Measurements from ENCODE around the gene TRDMT1. TPM values are rescaled to one million over a fixed set of nuclear protein-coding genes. Genes with fewer than 3 reads are reported as not detected.

Gene TRDMT1
- total RNA-seq, 2 donors from 2014 or later: 8.1 to 13.0 TPM

- Mint-ChIP-seq H3K4me1 (peaks cover 14% of the 10 kb centered on the region), H3K4me3 (no peak within 1 kb of the TSS), H3K36me3 (ENCODE audit: low read depth) (no peaks in the 10 kb centered on the region)
Measured at GRCh38 chr10:17129741-17130140, 71.7 kb downstream of the TRDMT1 start, which contains the start of gene CUBN. TSS of gene CUBN (minus strand) at chr10:17129811. CDS start at chr10:17129765, 46 bp downstream.

GRCh38 chr10:17128261-17128660 lies 73.2 kb downstream of the TRDMT1 start:
- peaks cover 23% of the 10 kb centered on the region for H3K4me1 Mint-ChIP-seq
- no peak overlapping the region for H3K27ac Mint-ChIP-seq
- H3K4me3 ChIP-seq (ENCODE audit: low read length): no peak overlapping the region
- peaks cover 3% of the 10 kb centered on the region for H3K4me1 ChIP-seq (ENCODE audit: control insufficient read depth, insufficient read depth, low read length)
- TF ChIP-seq CTCF (conservative IDR thresholded peaks at IDR 0.05): no peak
- H3K9ac ChIP-seq (ENCODE audit: extremely low read depth, low read length, poor library complexity, severe bottlenecking): no peak overlapping the region
- no peak for DNase-seq
- H3K27me3 Mint-ChIP-seq (ENCODE audit: insufficient read depth): peaks cover 2% of the 10 kb centered on the region
- no peak overlapping the region for H3K27ac ChIP-seq (ENCODE audit: low read depth, low read length)
- H3K9me3 ChIP-seq (ENCODE audit: control insufficient read depth, low read length): no peaks in the 10 kb centered on the region
- H3K4me3 Mint-ChIP-seq: no peak overlapping the region
- H3K36me3 ChIP-seq (ENCODE audit: control insufficient read depth, insufficient read depth, low read length): no peaks in the 10 kb centered on the region
- H3K36me3 Mint-ChIP-seq (ENCODE audit: low read depth): no peaks in the 10 kb centered on the region
- no peaks in the 10 kb centered on the region for H3K27me3 ChIP-seq (ENCODE audit: control insufficient read depth, insufficient read depth, low read length, poor library complexity, severe bottlenecking)
- WGBS, 2 experiments (ENCODE audit: insufficient coverage in 1 of 2, insufficient read length in 1 of 2): 90 to 92% methylated on average over 1 to 3 of the region's 3 CpGs
- H3K9me3 Mint-ChIP-seq: no peaks in the 10 kb centered on the region

More at GRCh38 chr10:17129741-17130140, 71.7 kb downstream of the TRDMT1 start, which contains the start of gene CUBN:
- H3K9me3 ChIP-seq (ENCODE audit: control insufficient read depth, low read length): no peaks in the 10 kb centered on the region
- no peaks in the 10 kb centered on the region for H3K36me3 ChIP-seq (ENCODE audit: control insufficient read depth, insufficient read depth, low read length)
- no peaks in the 10 kb centered on the region for H3K9me3 Mint-ChIP-seq
- no peak for TF ChIP-seq CTCF (conservative IDR thresholded peaks at IDR 0.05)
- H3K27me3 Mint-ChIP-seq (ENCODE audit: insufficient read depth): peaks cover 2% of the 10 kb centered on the region
- no peaks in the 10 kb centered on the region for H3K27me3 ChIP-seq (ENCODE audit: control insufficient read depth, insufficient read depth, low read length, poor library complexity, severe bottlenecking)
- no peak within 1 kb of the TSS for H3K27ac ChIP-seq (ENCODE audit: low read depth, low read length)
- WGBS, 2 experiments (ENCODE audit: insufficient coverage in 1 of 2, insufficient read length in 1 of 2): 92 to 96% methylated on average over 1 of the region's 1 CpG
- H3K27ac Mint-ChIP-seq: no peak within 1 kb of the TSS
- H3K4me3 ChIP-seq (ENCODE audit: low read length): no peak within 1 kb of the TSS
- DNase-seq: no peak
- no peaks in the 10 kb centered on the region for H3K4me1 ChIP-seq (ENCODE audit: control insufficient read depth, insufficient read depth, low read length)
- no peak within 1 kb of the TSS for H3K9ac ChIP-seq (ENCODE audit: extremely low read depth, low read length, poor library complexity, severe bottlenecking)

DNA sequence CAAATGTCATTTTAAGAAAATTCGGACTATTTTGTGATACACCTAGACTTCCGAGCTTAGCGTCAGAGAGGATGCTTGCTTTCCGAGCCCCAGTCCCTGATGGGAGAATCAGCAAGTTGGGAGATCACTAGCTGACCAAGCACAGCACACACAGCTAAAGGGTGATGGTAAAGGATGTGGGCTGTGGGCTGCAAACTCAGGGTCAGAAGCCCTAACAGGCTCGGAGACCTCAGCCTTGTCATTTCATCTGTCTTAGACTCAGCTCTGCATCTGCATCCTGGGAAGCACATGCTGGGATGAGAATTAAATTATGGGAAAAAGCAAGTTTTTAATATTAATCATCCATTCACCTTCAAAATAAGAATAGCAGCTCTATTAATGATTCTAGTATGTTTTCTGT lies 75.1 kb downstream of the TRDMT1 start:
- no peak for TF ChIP-seq CTCF (conservative IDR thresholded peaks at IDR 0.05)
- Mint-ChIP-seq H3K27ac (no peak overlapping the region), H3K9me3 (no peaks in the 10 kb centered on the region), H3K36me3 (ENCODE audit: low read depth) (no peaks in the 10 kb centered on the region), H3K4me3 (no peak overlapping the region), H3K4me1 (peaks cover 29% of the 10 kb centered on the region), H3K27me3 (ENCODE audit: insufficient read depth) (peaks cover 2% of the 10 kb centered on the region)
- 93 to 100% methylated on average over 4 to 5 of the region's 5 CpGs for WGBS, 2 experiments (ENCODE audit: insufficient coverage in 1 of 2, insufficient read length in 1 of 2)
- H3K4me1 ChIP-seq (ENCODE audit: control insufficient read depth, insufficient read depth, low read length): peaks cover 3% of the 10 kb centered on the region
- no peak overlapping the region for H3K9ac ChIP-seq (ENCODE audit: extremely low read depth, low read length, poor library complexity, severe bottlenecking)
- no peaks in the 10 kb centered on the region for H3K36me3 ChIP-seq (ENCODE audit: control insufficient read depth, insufficient read depth, low read length)
- H3K27me3 ChIP-seq (ENCODE audit: control insufficient read depth, insufficient read depth, low read length, poor library complexity, severe bottlenecking): no peaks in the 10 kb centered on the region
- no peak overlapping the region for H3K4me3 ChIP-seq (ENCODE audit: low read length)
- peak overlapping the region; percentile 84 for H3K27ac ChIP-seq (ENCODE audit: low read depth, low read length)
- no peaks in the 10 kb centered on the region for H3K9me3 ChIP-seq (ENCODE audit: control insufficient read depth, low read length)
- DNase-seq: no peak
